WERI-Rb-1 (cell line): ENCODE results near the gene WDR49.
A peak's percentile ranks its signal among the peaks of the same experiment; 100 is the strongest.

ENCODE experiments used
- DNase-seq: peaks from one replicate; pipeline ENCODE4 v3.0.0-alpha.2; 2020
- H3K27ac ChIP-seq: fragments of 250-450 bp; sonication (Bioruptor Pico); 2 replicates; pipeline ENCODE4 v1.5.1; 2020; ENCODE audit warnings: mild to moderate bottlenecking, moderate library complexity
- H3K27me3 ChIP-seq: fragments of 250-450 bp; sonication (Bioruptor Pico); 2 replicates; pipeline ENCODE4 v1.5.1; 2021; ENCODE audit warnings: mild to moderate bottlenecking, low read depth, moderate library complexity; ENCODE audit not compliant: insufficient read depth, severe bottlenecking
- H3K36me3 ChIP-seq: fragments of 250-450 bp; sonication (Bioruptor Pico); 2 replicates; pipeline ENCODE4 v1.5.1; 2020; ENCODE audit warnings: mild to moderate bottlenecking, moderate library complexity
- H3K4me3 ChIP-seq: 2 replicates; pipeline ENCODE4 v1.5.1; 2011; ENCODE audit warnings: low read depth, mild to moderate bottlenecking, control low read depth, low read length
- H3K9me3 ChIP-seq: fragments of 250-450 bp; sonication (Bioruptor Pico); 2 replicates; pipeline ENCODE4 v1.5.1; 2021; ENCODE audit warnings: mild to moderate bottlenecking, moderate library complexity; ENCODE audit not compliant: severe bottlenecking
- TF ChIP-seq, protein P1 (sequence below): IDR thresholded peaks from 2 replicates; pipeline ENCODE4 v1.5.1; 2011; ENCODE audit warnings: low read depth, mild to moderate bottlenecking, control low read depth, inconsistent platforms, low read length

Gene WDR49

DNA sequence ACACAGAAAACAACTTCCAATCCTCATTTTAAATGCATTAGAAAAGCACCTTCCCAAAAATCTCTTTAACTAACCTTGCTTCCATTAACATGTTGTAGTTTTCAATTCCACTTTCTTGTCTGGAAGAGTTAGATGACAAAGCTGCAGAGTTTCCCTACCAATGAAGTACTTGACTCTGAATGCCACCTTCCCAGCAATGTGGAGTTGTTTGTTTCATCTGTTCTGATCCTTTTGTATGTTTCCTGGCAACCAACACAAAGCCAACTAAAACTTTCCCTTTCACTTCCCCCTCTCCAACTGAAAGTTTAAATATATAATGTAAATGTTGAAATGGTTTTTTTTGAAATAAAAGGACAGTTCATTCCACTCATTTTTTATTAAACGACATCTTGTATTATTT, at the start of gene WDR49:
TSS of gene WDR49 (minus strand) at position 183 of the 400 bp plus-strand sequence. CDS start 517 bp downstream, outside the sequence.
- TF ChIP-seq, protein P1, sequence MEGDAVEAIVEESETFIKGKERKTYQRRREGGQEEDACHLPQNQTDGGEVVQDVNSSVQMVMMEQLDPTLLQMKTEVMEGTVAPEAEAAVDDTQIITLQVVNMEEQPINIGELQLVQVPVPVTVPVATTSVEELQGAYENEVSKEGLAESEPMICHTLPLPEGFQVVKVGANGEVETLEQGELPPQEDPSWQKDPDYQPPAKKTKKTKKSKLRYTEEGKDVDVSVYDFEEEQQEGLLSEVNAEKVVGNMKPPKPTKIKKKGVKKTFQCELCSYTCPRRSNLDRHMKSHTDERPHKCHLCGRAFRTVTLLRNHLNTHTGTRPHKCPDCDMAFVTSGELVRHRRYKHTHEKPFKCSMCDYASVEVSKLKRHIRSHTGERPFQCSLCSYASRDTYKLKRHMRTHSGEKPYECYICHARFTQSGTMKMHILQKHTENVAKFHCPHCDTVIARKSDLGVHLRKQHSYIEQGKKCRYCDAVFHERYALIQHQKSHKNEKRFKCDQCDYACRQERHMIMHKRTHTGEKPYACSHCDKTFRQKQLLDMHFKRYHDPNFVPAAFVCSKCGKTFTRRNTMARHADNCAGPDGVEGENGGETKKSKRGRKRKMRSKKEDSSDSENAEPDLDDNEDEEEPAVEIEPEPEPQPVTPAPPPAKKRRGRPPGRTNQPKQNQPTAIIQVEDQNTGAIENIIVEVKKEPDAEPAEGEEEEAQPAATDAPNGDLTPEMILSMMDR: no peak
- Histone ChIP-seq H3K27me3 (no peaks in the 10 kb centered on the region), H3K4me3 (no peak within 1 kb of the TSS), H3K9me3 (no peaks in the 10 kb centered on the region), H3K36me3 (no peaks in the 10 kb centered on the region), H3K27ac (no peak within 1 kb of the TSS)
- DNase-seq: no peak

DNA sequence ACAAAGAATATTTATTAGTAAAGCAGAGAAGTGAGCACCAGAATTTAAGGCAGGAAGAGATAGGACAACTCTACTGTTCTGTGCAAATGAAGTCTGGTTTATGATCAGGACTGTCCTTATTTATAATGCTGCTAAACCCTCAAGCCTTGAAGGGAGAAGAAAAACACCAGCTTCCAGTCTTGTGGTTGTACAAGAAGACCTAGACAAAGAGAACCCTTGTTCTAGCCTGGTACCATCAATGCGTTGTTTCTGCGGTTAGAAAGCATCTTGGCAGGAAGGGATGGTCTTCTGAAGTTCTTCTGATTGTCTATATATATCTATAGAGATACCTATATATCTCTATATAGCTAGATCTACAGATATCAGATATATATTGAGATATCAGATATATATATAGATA, 47.2 kb upstream of the WDR49 start:
- Histone ChIP-seq H3K4me3 (no peak overlapping the region), H3K9me3 (no peaks in the 10 kb centered on the region), H3K36me3 (no peaks in the 10 kb centered on the region), H3K27me3 (no peaks in the 10 kb centered on the region), H3K27ac (no peak overlapping the region)
- no peak for DNase-seq
- TF ChIP-seq, protein P1: no peak

DNA sequence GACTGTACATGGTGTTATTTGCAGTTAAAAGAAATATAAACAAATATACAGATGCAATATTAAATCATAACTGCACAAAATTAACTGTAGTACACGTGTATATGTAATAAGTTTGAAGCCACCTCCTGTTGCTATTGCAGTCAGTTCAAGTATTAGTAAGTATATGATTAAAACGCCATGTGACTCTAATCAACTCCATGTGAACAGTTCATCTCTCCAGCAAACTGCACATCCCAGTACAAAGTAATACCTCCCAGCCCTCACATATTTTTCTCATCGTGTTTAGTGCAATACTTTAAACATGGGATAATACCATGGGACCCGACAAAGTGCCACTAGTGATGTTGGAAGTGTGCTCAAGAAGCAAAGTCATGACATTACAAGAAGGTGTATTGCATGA, 46.3 kb upstream of the WDR49 start:
- no peak overlapping the region for H3K27ac ChIP-seq
- TF ChIP-seq, protein P1: no peak
- H3K4me3 ChIP-seq: no peak overlapping the region
- H3K9me3 ChIP-seq: no peaks in the 10 kb centered on the region
- H3K27me3 ChIP-seq: no peaks in the 10 kb centered on the region
- H3K36me3 ChIP-seq: no peaks in the 10 kb centered on the region; the same call in 1 of the 2 replicates
- DNase-seq: no peak

DNA sequence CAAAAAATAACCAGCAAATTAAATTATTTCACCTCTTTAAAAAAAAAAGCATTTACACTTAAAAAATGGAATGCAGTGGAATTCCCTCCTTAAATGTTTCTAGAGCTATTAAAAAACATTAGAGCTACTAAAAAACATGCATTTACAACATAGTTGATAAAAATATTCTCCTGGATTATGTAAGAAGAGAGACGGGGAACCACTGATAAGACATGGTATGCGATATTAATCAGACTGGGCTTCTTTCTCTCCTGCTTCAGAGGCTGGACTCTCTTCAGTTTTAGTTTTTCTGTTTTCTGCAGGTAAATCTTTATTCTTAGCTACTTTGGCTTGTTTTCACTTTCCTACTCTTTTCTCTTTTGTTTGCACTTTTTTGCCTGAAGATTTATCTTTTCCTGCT, 40.4 kb upstream of the WDR49 start:
- TF ChIP-seq, protein P1: no peak
- no peak overlapping the region for H3K27ac ChIP-seq
- DNase-seq: no peak
- H3K27me3 ChIP-seq: no peaks in the 10 kb centered on the region
- peaks cover 2% of the 10 kb centered on the region; the same call in 1 of the 2 replicates for H3K36me3 ChIP-seq
- no peaks in the 10 kb centered on the region for H3K9me3 ChIP-seq
- no peak overlapping the region for H3K4me3 ChIP-seq

DNA sequence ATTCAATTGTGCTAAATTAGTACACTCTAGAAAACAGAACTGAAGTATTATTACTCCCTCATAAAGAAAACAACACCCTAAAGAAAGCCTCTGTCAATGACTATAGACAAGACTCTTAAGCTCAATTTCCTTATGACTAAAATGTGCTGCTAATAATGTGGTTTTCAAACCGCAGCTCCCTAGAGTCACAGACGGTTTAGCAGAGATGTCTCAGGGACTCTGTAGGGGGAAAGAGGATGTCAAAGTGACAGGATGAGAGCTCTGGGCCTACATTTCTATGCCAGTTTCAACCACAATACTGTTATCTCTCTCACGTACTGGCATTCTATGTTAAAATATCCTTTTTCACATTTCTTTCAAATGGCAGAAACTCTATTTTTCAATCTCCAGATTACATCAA, 37.6 kb upstream of the WDR49 start:
- TF ChIP-seq, protein P1: no peak
- DNase-seq: no peak
- Histone ChIP-seq H3K36me3 (peaks cover 2% of the 10 kb centered on the region; the same call in 1 of the 2 replicates), H3K27ac (no peak overlapping the region), H3K4me3 (no peak overlapping the region), H3K9me3 (no peaks in the 10 kb centered on the region), H3K27me3 (no peaks in the 10 kb centered on the region)

DNA sequence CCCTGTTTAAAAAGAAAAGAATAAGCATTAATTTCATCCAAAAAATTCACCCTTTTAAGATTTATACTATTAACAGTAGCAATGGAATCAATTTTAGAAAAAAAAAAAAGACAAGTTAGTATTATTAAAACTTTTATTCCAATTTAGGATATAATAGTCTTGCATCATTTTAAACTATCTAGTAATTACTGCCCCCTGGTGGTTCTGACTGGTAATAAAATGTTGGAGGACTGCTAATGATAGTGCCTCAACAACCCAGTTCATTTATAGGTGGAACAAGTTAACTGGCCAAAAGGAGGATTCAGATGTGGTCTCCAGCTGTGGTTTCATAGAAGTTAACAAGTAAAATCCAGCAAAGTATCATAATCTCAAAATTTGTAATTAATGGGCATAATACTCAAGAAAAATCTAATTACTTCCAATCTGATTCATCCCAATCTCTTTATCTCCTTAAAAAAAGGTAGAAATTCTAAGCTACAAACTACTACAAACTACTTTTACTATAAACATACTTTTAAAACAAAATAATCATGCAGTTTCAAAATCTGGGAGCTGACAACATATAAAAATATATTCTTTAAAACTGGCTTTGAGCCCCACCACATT, 30.7 kb upstream of the WDR49 start:
- peak; percentile 35 for DNase-seq
- H3K9me3 ChIP-seq: no peaks in the 10 kb centered on the region
- H3K36me3 ChIP-seq: peaks cover 6% of the 10 kb centered on the region
- no peak overlapping the region for H3K27ac ChIP-seq
- TF ChIP-seq, protein P1: peak; percentile 14; the same call in 1 of the 2 replicates
- H3K4me3 ChIP-seq: no peak overlapping the region
- H3K27me3 ChIP-seq: no peaks in the 10 kb centered on the region
